HEK293 (cell line): ENCODE results near the gene SLC40A1.
"Not testable (repeated sequence)": the region's sequence is repeated elsewhere in the genome, so short reads cannot be mapped to it uniquely, and the experiment has no call there.

ENCODE experiments used
- CTCF ChIA-PET: fragments of 350-600 bp; formaldehyde crosslinking; extraction: SDS; loops from one replicate; lab custom pipeline; 2021; ENCODE audit warnings: antibody characterized with exemption; lab: Yijun Ruan, JAX
- POLR2A ChIA-PET: fragments of 300-600 bp; formaldehyde crosslinking; extraction: SDS; loops from one replicate; lab custom pipeline; 2020; ENCODE audit warnings: antibody characterized with exemption, inconsistent platforms; lab: Yijun Ruan, JAX
- H3K27ac ChIP-seq: fragments of 200-500 bp; sonication (Bioruptor generic); 2 replicates; pipeline ENCODE4 v1.5.1; 2014; ENCODE audit warnings: low read depth, low read length, control low read depth, inconsistent platforms; ENCODE audit errors: extremely low read depth
- H3K36me3 ChIP-seq, 2 experiments: fragments of 200-500 bp in 1 of 2; sonication (Bioruptor generic) in 1 of 2; 1 replicate in 1 of 2; 2 replicates in 1 of 2; pipeline ENCODE4 v1.5.1; 2014 to 2017; ENCODE audit warnings: inconsistent platforms in 2 of 2, low read length in 2 of 2; ENCODE audit not compliant: control insufficient read depth in 2 of 2, insufficient read depth in 1 of 2
- H3K4me1 ChIP-seq: fragments of 200-500 bp; sonication (Bioruptor generic); 2 replicates; pipeline ENCODE4 v1.5.1; 2014; ENCODE audit warnings: mild to moderate bottlenecking, low read length, inconsistent platforms; ENCODE audit not compliant: control insufficient read depth, insufficient read depth
- H3K4me3 ChIP-seq: 2 replicates; pipeline ENCODE4 v1.5.1; 2011; ENCODE audit warnings: low read depth, mild to moderate bottlenecking, control low read depth, low read length, moderate library complexity
- H3K9me3 ChIP-seq: fragments of 200-500 bp; sonication (Bioruptor generic); 2 replicates; pipeline ENCODE4 v1.5.1; 2014; ENCODE audit warnings: low read depth, low read length, inconsistent platforms; ENCODE audit not compliant: control insufficient read depth, insufficient read depth
- BCL11A ChIP-seq: fragments of 450-650 bp; formaldehyde crosslinking; IDR thresholded peaks from 2 replicates; pipeline ENCODE4 v1.5.1; 2016; ENCODE audit warnings: low read depth, missing biosample characterization, missing genetic modification characterization
- HOXA7 ChIP-seq: sonication (generic); formaldehyde crosslinking; IDR thresholded peaks from 2 replicates; pipeline ENCODE4 v1.8.1; 2022; ENCODE audit warnings: missing genetic modification reagents, borderline replicate concordance
- SCRT1 ChIP-seq: fragments of 450-650 bp; formaldehyde crosslinking; IDR thresholded peaks from 2 replicates; pipeline ENCODE4 v1.5.1; 2016; ENCODE audit warnings: missing biosample characterization, missing genetic modification characterization, borderline replicate concordance
- TCF7L2 ChIP-seq: IDR thresholded peaks from 2 replicates; pipeline ENCODE4 v1.6.1; 2011; ENCODE audit warnings: low read depth, mild to moderate bottlenecking, inconsistent platforms, low read length, moderate library complexity, borderline replicate concordance
- TRIM28 ChIP-seq: IDR thresholded peaks from 2 replicates; pipeline ENCODE4 v1.6.1; 2011; ENCODE audit warnings: low read length, control low read depth, borderline replicate concordance
- YY2 ChIP-seq: fragments of 450-650 bp; formaldehyde crosslinking; IDR thresholded peaks from 2 replicates; pipeline ENCODE4 v1.5.1; 2016; ENCODE audit warnings: missing biosample characterization, missing genetic modification characterization
- ZIC2 ChIP-seq: fragments of 450-650 bp; formaldehyde crosslinking; IDR thresholded peaks from 2 replicates; pipeline ENCODE4 v1.5.1; 2016; ENCODE audit warnings: missing biosample characterization, missing genetic modification characterization
- ZNF140 ChIP-seq: fragments of 450-650 bp; formaldehyde crosslinking; IDR thresholded peaks from 2 replicates; pipeline ENCODE4 v1.5.1; 2016; ENCODE audit warnings: missing biosample characterization, missing genetic modification characterization
- ZNF146 ChIP-seq: fragments of 450-650 bp; formaldehyde crosslinking; IDR thresholded peaks from 2 replicates; pipeline ENCODE4 v1.5.1; 2016; ENCODE audit warnings: missing biosample characterization, missing genetic modification characterization
- ZNF398 ChIP-seq: fragments of 450-650 bp; formaldehyde crosslinking; IDR thresholded peaks from 2 replicates; pipeline ENCODE4 v1.5.1; 2017; ENCODE audit warnings: missing biosample characterization, missing genetic modification characterization
- ZNF473 ChIP-seq: fragments of 450-650 bp; formaldehyde crosslinking; IDR thresholded peaks from 2 replicates; pipeline ENCODE4 v1.5.1; 2017; ENCODE audit warnings: missing biosample characterization, missing genetic modification characterization
- ZNF501 ChIP-seq: fragments of 450-650 bp; formaldehyde crosslinking; IDR thresholded peaks from 2 replicates; pipeline ENCODE4 v1.5.1; 2016; ENCODE audit warnings: missing biosample characterization, missing genetic modification characterization
- ZNF510 ChIP-seq: fragments of 450-650 bp; formaldehyde crosslinking; IDR thresholded peaks from 2 replicates; pipeline ENCODE4 v1.5.1; 2018; ENCODE audit warnings: mild to moderate bottlenecking, missing genetic modification characterization, missing biosample characterization; ENCODE audit not compliant: insufficient replicate concordance
- ZNF521 ChIP-seq: fragments of 450-650 bp; formaldehyde crosslinking; IDR thresholded peaks from 2 replicates; pipeline ENCODE4 v1.5.1; 2017; ENCODE audit warnings: missing biosample characterization, mild to moderate bottlenecking, missing genetic modification characterization
- ZNF558 ChIP-seq: fragments of 450-650 bp; formaldehyde crosslinking; IDR thresholded peaks from 2 replicates; pipeline ENCODE4 v1.5.1; 2016; ENCODE audit warnings: missing biosample characterization, missing genetic modification characterization
- ZNF624 ChIP-seq: fragments of 450-650 bp; formaldehyde crosslinking; IDR thresholded peaks from 2 replicates; pipeline ENCODE4 v1.5.1; 2017; ENCODE audit warnings: missing biosample characterization, missing genetic modification characterization
- ZNF639 ChIP-seq: fragments of 450-650 bp; formaldehyde crosslinking; IDR thresholded peaks from 2 replicates; pipeline ENCODE4 v1.5.1; 2016; ENCODE audit warnings: missing biosample characterization, missing genetic modification characterization
- ZNF843 ChIP-seq: fragments of 450-650 bp; formaldehyde crosslinking; IDR thresholded peaks from 2 replicates; pipeline ENCODE4 v1.5.1; 2016; ENCODE audit warnings: missing biosample characterization, missing genetic modification characterization
- TF ChIP-seq, protein P1 (sequence below): fragments of 450-650 bp; formaldehyde crosslinking; IDR thresholded peaks from 2 replicates; pipeline ENCODE4 v1.5.1; 2016; ENCODE audit warnings: missing biosample characterization, missing genetic modification characterization
- TF ChIP-seq, protein P2 (sequence below): fragments of 450-650 bp; formaldehyde crosslinking; IDR thresholded peaks from 2 replicates; pipeline ENCODE4 v1.5.1; 2016; ENCODE audit warnings: missing biosample characterization, missing genetic modification characterization
- TF ChIP-seq, protein P3 (sequence below): fragments of 450-650 bp; formaldehyde crosslinking; IDR thresholded peaks from 2 replicates; pipeline ENCODE4 v1.5.1; 2016; ENCODE audit warnings: missing biosample characterization, missing genetic modification characterization

SLC40A1 gene

GRCh38 chr2:189601652-189602051 lies 21.1 kb upstream of the SLC40A1 start:
- H3K9me3 ChIP-seq, POLR2A ChIA-PET, H3K36me3 ChIP-seq, H3K27ac ChIP-seq: not testable (repeated sequence)
- CTCF ChIA-PET, result interaction anchor here (0.6 kb wide), 1 partner anchor 27 kb away, joined by 3 read pairs; no protein-coding TSS in a partner anchor
- peak; percentile 79 for TF ChIP-seq ZNF146 (tag by site-specific recombination)
- TF ChIP-seq, all 188 proteins: peak for 1; not testable (repeated sequence) for 187
- H3K4me1 ChIP-seq, H3K4me3 ChIP-seq: not testable (repeated sequence)

DNA sequence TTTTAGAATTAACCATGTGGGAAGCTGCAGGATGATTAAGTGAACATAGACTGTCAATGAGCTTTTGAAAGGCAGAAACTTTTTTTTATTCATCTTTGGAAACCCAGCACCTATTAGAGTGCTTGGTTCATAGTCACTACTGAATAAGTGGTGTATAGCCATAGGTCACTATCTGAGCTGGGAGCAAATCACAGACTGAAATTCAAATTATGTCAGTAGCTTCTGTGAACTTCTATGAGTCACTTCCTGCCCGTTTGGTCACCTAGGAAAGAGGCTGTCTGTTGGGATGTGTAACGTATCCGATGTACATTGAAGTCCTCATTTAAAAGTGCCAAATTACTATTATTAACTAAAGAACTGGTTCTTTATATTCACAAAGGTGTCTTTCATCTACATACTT lies 20.5 kb upstream of the SLC40A1 start:
- Histone ChIP-seq H3K4me1 (0 out of 2 replicates have a peak, but pooled peaks cover 5% of the 10 kb centered on the region), H3K27ac (no peak overlapping the region), H3K9me3 (no peaks in the 10 kb centered on the region), H3K4me3 (no peak overlapping the region), H3K36me3 (no peaks in the 10 kb centered on the region)
- ChIA-PET CTCF (interaction anchor here (0.6 kb wide), 1 partner anchor 28 kb away, joined by 3 read pairs; no protein-coding TSS in a partner anchor), POLR2A (no interaction called here)
- TF ChIP-seq, protein P1, sequence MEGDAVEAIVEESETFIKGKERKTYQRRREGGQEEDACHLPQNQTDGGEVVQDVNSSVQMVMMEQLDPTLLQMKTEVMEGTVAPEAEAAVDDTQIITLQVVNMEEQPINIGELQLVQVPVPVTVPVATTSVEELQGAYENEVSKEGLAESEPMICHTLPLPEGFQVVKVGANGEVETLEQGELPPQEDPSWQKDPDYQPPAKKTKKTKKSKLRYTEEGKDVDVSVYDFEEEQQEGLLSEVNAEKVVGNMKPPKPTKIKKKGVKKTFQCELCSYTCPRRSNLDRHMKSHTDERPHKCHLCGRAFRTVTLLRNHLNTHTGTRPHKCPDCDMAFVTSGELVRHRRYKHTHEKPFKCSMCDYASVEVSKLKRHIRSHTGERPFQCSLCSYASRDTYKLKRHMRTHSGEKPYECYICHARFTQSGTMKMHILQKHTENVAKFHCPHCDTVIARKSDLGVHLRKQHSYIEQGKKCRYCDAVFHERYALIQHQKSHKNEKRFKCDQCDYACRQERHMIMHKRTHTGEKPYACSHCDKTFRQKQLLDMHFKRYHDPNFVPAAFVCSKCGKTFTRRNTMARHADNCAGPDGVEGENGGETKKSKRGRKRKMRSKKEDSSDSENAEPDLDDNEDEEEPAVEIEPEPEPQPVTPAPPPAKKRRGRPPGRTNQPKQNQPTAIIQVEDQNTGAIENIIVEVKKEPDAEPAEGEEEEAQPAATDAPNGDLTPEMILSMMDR (tag by site-specific recombination), result no peak
- TF ChIP-seq ZNF558 (tag by site-specific recombination) (no peak), TCF7L2 (no peak), BCL11A (tag by site-specific recombination) (no peak), TRIM28 (no peak), YY2 (tag by site-specific recombination) (no peak), ZNF843 (tag by site-specific recombination) (no peak), ZNF639 (no peak), ZNF624 (tag by site-specific recombination) (no peak), ZNF140 (tag by site-specific recombination) (no peak), ZNF398 (tag by site-specific recombination) (no peak), ZNF510 (no peak), ZNF501 (tag by site-specific recombination) (no peak), ZNF521 (tag by site-specific recombination) (no peak), ZNF473 (no peak), SCRT1 (tag by site-specific recombination) (no peak), ZIC2 (tag by site-specific recombination) (no peak), HOXA7 (CRISPR knock-in tag) (no peak)
- TF ChIP-seq, protein P2, sequence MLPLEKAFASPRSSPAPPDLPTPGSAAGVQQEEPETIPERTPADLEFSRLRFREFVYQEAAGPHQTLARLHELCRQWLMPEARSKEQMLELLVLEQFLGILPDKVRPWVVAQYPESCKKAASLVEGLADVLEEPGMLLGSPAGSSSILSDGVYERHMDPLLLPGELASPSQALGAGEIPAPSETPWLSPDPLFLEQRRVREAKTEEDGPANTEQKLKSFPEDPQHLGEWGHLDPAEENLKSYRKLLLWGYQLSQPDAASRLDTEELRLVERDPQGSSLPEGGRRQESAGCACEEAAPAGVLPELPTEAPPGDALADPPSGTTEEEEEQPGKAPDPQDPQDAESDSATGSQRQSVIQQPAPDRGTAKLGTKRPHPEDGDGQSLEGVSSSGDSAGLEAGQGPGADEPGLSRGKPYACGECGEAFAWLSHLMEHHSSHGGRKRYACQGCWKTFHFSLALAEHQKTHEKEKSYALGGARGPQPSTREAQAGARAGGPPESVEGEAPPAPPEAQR (tag by site-specific recombination), result no peak
- TF ChIP-seq, protein P3, sequence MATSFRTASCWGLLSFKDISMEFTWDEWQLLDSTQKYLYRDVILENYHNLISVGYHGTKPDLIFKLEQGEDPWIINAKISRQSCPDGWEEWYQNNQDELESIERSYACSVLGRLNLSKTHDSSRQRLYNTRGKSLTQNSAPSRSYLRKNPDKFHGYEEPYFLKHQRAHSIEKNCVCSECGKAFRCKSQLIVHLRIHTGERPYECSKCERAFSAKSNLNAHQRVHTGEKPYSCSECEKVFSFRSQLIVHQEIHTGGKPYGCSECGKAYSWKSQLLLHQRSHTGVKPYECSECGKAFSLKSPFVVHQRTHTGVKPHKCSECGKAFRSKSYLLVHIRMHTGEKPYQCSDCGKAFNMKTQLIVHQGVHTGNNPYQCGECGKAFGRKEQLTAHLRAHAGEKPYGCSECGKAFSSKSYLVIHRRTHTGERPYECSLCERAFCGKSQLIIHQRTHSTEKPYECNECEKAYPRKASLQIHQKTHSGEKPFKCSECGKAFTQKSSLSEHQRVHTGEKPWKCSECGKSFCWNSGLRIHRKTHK, result no peak
